Measurements from ENCODE around the gene COX7A1. TPM values are rescaled to one million over a fixed set of nuclear protein-coding genes. Genes with fewer than 3 reads are reported as not detected.
"Not testable (repeated sequence)": the region's sequence is repeated elsewhere in the genome, so short reads cannot be mapped to it uniquely, and the experiment has no call there.

Gene COX7A1
- total RNA-seq, 2 experiments from 2014 or later, result not detected

GRCh38 chr19:36182612-36183244 lies 30.5 kb upstream of the COX7A1 start:
- H3K79me2 ChIP-seq (ENCODE audit: insufficient read depth, low read depth, low read length), result no peaks in the 10 kb centered on the region
- ChIA-PET CTCF (ENCODE audit: unreplicated experiment) (no interaction called here), POLR2A (no interaction called here)
- no peaks in the 10 kb centered on the region for H3K9me3 ChIP-seq (ENCODE audit: low read length)
- H3K4me3 ChIP-seq (ENCODE audit: low read depth, low read length, poor library complexity, severe bottlenecking), result no peak overlapping the region
- no peaks in the 10 kb centered on the region for H3K4me1 ChIP-seq (ENCODE audit: insufficient read depth, low read length, poor library complexity, severe bottlenecking)
- H3K9me2 ChIP-seq (ENCODE audit: insufficient read depth, low read length), result no peaks in the 10 kb centered on the region
- no peak for TF ChIP-seq EZH2phosphoT487 (IDR thresholded peaks at IDR 0.05; ENCODE audit: borderline replicate concordance, low read depth, low read length)
- no peak for TF ChIP-seq CTCF (conservative IDR thresholded peaks at IDR 0.05; ENCODE audit: low read length)
- no peak for DNase-seq (ENCODE audit: low spot score)
- H3K27ac ChIP-seq (ENCODE audit: low read depth, low read length, poor library complexity, severe bottlenecking), result no peak overlapping the region
- H3K4me2 ChIP-seq (ENCODE audit: low read length), result no peak overlapping the region
- no peaks in the 10 kb centered on the region for H3K36me3 ChIP-seq (ENCODE audit: insufficient read depth, low read length)
- intact Hi-C loops (cut with micrococcal nuclease; ENCODE audit: unreplicated experiment), result no loop called here
- no peak overlapping the region for H2AFZ ChIP-seq (ENCODE audit: low read length)
- BruUV-seq (replicated peaks), result no TSS peak
- no peaks in the 10 kb centered on the region for H4K20me1 ChIP-seq (ENCODE audit: insufficient read depth, low read length)

DNA sequence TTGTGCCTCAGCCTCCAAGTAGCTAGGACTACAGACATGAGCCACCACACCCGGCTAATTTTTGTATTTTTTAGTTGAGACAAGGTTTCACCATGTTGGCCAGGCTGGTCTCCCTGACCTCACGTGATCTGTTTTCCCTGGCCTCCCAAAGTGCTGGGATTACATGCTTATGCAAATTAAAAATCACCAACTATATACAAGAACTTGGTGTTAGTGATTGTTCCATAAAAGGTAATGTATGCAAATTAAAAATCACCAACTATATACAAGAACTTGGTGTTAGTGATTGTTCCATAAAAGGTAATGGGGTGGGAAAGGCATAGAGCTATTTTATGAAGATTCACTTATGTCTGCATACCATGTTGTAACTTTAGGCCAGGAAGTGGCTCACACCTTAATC lies 26.8 kb upstream of the COX7A1 start:
- intact Hi-C loops (cut with micrococcal nuclease; ENCODE audit: unreplicated experiment); CTCF ChIA-PET (ENCODE audit: unreplicated experiment); H3K4me1 ChIP-seq (ENCODE audit: insufficient read depth, low read length, poor library complexity, severe bottlenecking); H2AFZ ChIP-seq (ENCODE audit: low read length); H3K9me3 ChIP-seq (ENCODE audit: low read length); H3K4me2 ChIP-seq (ENCODE audit: low read length); H3K4me3 ChIP-seq (ENCODE audit: low read depth, low read length, poor library complexity, severe bottlenecking); H3K36me3 ChIP-seq (ENCODE audit: insufficient read depth, low read length); DNase-seq (ENCODE audit: low spot score); H3K9me2 ChIP-seq (ENCODE audit: insufficient read depth, low read length); H4K20me1 ChIP-seq (ENCODE audit: insufficient read depth, low read length); BruUV-seq (replicated peaks); H3K79me2 ChIP-seq (ENCODE audit: insufficient read depth, low read depth, low read length); H3K27ac ChIP-seq (ENCODE audit: low read depth, low read length, poor library complexity, severe bottlenecking): not testable (repeated sequence)
- POLR2A ChIA-PET, result interaction anchor here (1.5 kb wide), 1 partner anchor 29 kb away, joined by 3 read pairs; no protein-coding TSS in a partner anchor

- POLR2A ChIA-PET, result not testable (repeated sequence)
These were observed 21.6 kb upstream of the COX7A1 start for GRCh38 chr19:36173846-36174245.

DNA sequence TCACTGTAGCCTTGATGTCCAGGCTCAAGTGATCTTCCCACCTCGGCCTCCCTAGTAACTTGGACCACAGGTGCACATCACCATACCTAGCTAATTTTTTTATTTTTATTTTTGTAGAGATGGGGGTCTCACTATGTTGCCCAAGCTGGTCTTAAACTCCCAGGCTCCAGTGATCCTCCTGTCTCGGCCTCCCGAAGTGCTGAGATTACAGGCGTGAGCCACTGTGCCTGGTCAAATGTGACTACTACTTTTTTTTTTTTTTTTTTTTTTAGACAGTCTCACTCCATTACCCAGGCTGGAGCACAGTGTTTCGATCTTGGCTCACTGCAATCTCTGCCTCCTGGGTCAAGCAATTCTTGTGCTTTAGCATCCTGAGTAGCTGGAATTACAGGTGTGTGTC lies 20.6 kb upstream of the COX7A1 start:
- H2AFZ ChIP-seq (ENCODE audit: low read length), result no peak overlapping the region
- intact Hi-C loops (cut with micrococcal nuclease; ENCODE audit: unreplicated experiment), result no loop called here

More at GRCh38 chr19:36173846-36174245, 21.6 kb upstream of the COX7A1 start:
- H2AFZ ChIP-seq (ENCODE audit: low read length); H3K27ac ChIP-seq (ENCODE audit: low read depth, low read length, poor library complexity, severe bottlenecking); intact Hi-C loops (cut with micrococcal nuclease; ENCODE audit: unreplicated experiment); DNase-seq (ENCODE audit: low spot score); H3K36me3 ChIP-seq (ENCODE audit: insufficient read depth, low read length); BruUV-seq (replicated peaks); H4K20me1 ChIP-seq (ENCODE audit: insufficient read depth, low read length); H3K4me1 ChIP-seq (ENCODE audit: insufficient read depth, low read length, poor library complexity, severe bottlenecking); H3K79me2 ChIP-seq (ENCODE audit: insufficient read depth, low read depth, low read length); H3K9me3 ChIP-seq (ENCODE audit: low read length); H3K4me3 ChIP-seq (ENCODE audit: low read depth, low read length, poor library complexity, severe bottlenecking); H3K4me2 ChIP-seq (ENCODE audit: low read length); CTCF ChIA-PET (ENCODE audit: unreplicated experiment); H3K9me2 ChIP-seq (ENCODE audit: insufficient read depth, low read length): not testable (repeated sequence)

More for the DNA sequence above, 20.6 kb upstream of the COX7A1 start:
- no peaks in the 10 kb centered on the region for H3K9me2 ChIP-seq (ENCODE audit: insufficient read depth, low read length)
- no peak overlapping the region for H3K27ac ChIP-seq (ENCODE audit: low read depth, low read length, poor library complexity, severe bottlenecking)
- no peaks in the 10 kb centered on the region for H3K4me1 ChIP-seq (ENCODE audit: insufficient read depth, low read length, poor library complexity, severe bottlenecking)
- H3K36me3 ChIP-seq (ENCODE audit: insufficient read depth, low read length), result no peaks in the 10 kb centered on the region
- POLR2A ChIA-PET, result interaction anchor here (0.6 to 0.7 kb wide), 3 partner anchors 11 to 159 kb away, joined by 3 read pairs; partner anchors contain the start of gene ALKBH6
- no TSS peak for BruUV-seq (replicated peaks)
- DNase-seq (ENCODE audit: low spot score), result no peak
- H3K4me2 ChIP-seq (ENCODE audit: low read length), result no peak overlapping the region
- TF ChIP-seq CTCF (conservative IDR thresholded peaks at IDR 0.05; ENCODE audit: low read length) (no peak), EZH2phosphoT487 (IDR thresholded peaks at IDR 0.05; ENCODE audit: borderline replicate concordance, low read depth, low read length) (no peak)
- H3K9me3 ChIP-seq (ENCODE audit: low read length), result no peaks in the 10 kb centered on the region
- H3K4me3 ChIP-seq (ENCODE audit: low read depth, low read length, poor library complexity, severe bottlenecking), result no peak overlapping the region
- H4K20me1 ChIP-seq (ENCODE audit: insufficient read depth, low read length), result no peaks in the 10 kb centered on the region
- H3K79me2 ChIP-seq (ENCODE audit: insufficient read depth, low read depth, low read length), result no peaks in the 10 kb centered on the region
- CTCF ChIA-PET (ENCODE audit: unreplicated experiment), result interaction anchor here (0.6 kb wide), 1 partner anchor 44 kb away, joined by 3 read pairs; no protein-coding TSS in a partner anchor

Data from OCI-LY7 (cell line).